Astrocyte of the cerebellum (primary cell): ENCODE measurements around the gene GPD1.

Experiments used
- DNase-seq: peaks from one replicate; pipeline ENCODE4 v3.0.0-alpha.2; 2011; ENCODE audit warnings: low read depth
- H3K4me3 ChIP-seq: 2 replicates; pipeline ENCODE4 v1.5.1; 2011; ENCODE audit warnings: mild to moderate bottlenecking, low read depth, low read length, moderate library complexity
- CTCF ChIP-seq: IDR thresholded peaks from 2 replicates; pipeline ENCODE4 v1.5.1; 2012; ENCODE audit warnings: low read length, low read depth, moderate library complexity, mild to moderate bottlenecking; ENCODE audit errors: missing control alignments
- in situ Hi-C: cut with HindIII; loops from 2 replicates; pipeline ENCODE4 v1.10.0; 2017; ENCODE audit warnings: low sequenced_read_pairs

Gene GPD1

DNA sequence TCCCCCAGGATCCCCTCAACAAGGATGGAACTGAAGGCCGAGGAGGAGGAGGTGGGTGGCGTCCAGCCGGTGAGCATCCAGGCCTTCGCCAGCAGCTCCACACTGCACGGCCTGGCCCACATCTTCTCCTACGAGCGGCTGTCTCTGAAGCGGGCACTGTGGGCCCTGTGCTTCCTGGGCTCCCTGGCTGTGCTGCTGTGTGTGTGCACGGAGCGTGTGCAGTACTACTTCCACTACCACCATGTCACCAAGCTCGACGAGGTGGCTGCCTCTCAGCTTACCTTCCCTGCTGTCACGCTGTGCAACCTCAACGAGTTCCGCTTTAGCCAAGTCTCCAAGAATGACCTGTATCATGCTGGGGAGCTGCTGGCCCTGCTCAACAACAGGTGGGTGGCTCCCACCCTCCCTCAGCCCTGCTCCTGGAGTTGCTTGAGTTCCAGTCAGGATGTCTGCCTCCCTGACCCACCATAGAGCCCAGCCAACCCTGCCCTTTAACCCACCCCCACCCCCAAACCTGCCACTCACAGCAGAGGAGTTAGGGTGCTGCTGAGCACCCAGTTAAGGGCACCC is 45.0 kb upstream of the GPD1 start:
- TF ChIP-seq CTCF: no peak
- in situ Hi-C loops: no loop called here
- no peak for DNase-seq
- H3K4me3 ChIP-seq: no peak overlapping the region

DNA sequence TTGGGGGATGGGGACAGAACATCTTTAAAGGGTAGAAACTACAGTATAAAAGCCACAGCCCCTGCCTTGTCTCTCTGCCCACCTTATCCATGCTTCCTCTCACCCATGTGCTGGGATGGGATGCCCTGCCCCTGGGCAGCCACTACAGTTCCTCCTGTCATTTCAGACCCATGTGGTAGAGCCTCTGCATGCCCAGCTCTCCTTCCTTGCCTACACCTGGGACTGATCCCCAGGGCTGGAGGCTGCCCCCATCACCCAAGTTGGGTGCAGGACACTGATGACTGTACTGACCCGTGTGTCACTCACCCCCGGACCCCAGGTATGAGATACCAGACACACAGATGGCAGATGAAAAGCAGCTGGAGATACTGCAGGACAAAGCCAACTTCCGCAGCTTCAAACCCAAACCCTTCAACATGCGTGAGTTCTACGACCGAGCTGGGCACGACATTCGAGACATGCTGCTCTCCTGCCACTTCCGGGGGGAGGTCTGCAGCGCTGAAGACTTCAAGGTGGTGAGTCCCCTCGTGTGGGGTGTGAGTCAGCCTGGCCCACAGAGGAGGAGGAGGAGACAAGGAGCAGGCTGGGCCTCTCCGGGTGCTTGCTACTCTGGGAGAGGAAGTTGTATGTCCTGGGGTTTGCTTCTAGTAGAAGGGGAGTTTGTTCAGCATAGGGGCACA is 44.2 kb upstream of the GPD1 start:
- DNase-seq: no peak
- in situ Hi-C loops: no loop called here
- TF ChIP-seq CTCF: no peak
- no peak overlapping the region for H3K4me3 ChIP-seq

DNA sequence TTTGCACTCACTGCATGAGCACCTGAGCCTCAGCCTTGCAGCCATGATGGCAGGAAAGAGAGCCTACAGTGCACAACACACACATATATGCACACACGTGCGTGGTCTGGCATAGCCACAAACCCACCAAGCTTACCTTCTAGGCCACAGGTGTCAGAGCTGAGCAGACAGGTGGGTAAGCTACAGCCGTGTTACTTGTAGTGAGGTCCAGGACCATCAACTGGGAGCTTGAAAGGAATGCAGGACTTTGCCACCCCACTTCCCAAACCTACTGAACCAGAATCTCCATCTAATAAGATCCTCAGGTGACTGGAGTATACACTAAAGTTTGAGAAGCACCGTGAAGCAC is 43.7 kb upstream of the GPD1 start:
- in situ Hi-C loops: no loop called here
- DNase-seq: no peak
- no peak overlapping the region for H3K4me3 ChIP-seq
- TF ChIP-seq CTCF: no peak

DNA sequence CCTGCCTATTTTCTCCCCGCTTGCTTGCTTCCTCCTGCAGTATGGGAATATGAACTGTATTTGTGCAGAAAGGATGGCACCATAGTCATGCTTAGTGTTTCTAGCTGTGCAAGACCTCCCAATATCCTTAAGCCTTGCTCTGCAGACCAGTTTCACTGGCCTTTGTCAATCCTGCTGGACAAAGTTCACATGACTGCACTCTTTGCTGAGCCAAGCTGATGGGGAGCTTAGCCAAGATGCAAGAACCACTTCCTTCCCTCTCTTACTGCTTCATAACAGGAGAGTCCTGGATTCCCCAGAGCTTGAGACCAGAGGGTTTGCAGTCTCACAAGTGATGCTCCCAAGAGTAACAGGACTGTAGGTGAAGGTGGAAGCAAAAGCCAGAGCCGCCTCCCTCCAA is 42.6 kb upstream of the GPD1 start:
- H3K4me3 ChIP-seq: no peak overlapping the region
- in situ Hi-C loops: no loop called here
- DNase-seq: no peak
- TF ChIP-seq CTCF: no peak

GRCh38 chr12:50061946-50062686 is 41.7 kb upstream of the GPD1 start:
- TF ChIP-seq CTCF: no peak
- no peak overlapping the region for H3K4me3 ChIP-seq
- peak; percentile 79 for DNase-seq
- in situ Hi-C loops: no loop called here

GRCh38 chr12:50062728-50063460 is 40.9 kb upstream of the GPD1 start:
- H3K4me3 ChIP-seq: no peak overlapping the region
- in situ Hi-C loops: no loop called here
- DNase-seq: no peak
- no peak for TF ChIP-seq CTCF
